ENCODE measurements around the gene CYP4F11. TPM values are rescaled to one million over a fixed set of nuclear protein-coding genes. Genes with fewer than 3 reads are reported as not detected.

Gene CYP4F11
- total and polyA plus RNA-seq, 2 donors (not counting 3 experiments of a cell fraction or from before 2014, with no cell fraction given): not detected

GRCh38 chr19:15894359-15894758 lies 40.0 kb downstream of the CYP4F11 start:
- dilution Hi-C loops (cut with MboI; ENCODE audit: extremely low pct_ligation_motif_present, low sequenced_read_pairs) (no loop called here), intact Hi-C loops (cut with micrococcal nuclease) (no loop called here)
- POLR2A ChIA-PET: no interaction called here
- H2AFZ ChIP-seq (ENCODE audit: low read depth, low read length): no peak overlapping the region
- CTCF ChIA-PET: no interaction called here
- no peaks in the 10 kb centered on the region for H3K79me2 ChIP-seq (ENCODE audit: control insufficient read depth, insufficient read depth, low read length)
- no peak overlapping the region for H3K27ac ChIP-seq (ENCODE audit: insufficient read depth, low read depth, low read length)
- H3K9ac ChIP-seq (replicated peaks; ENCODE audit: extremely low read depth, insufficient read depth, low read length): no peak overlapping the region
- BruUV-seq (replicated peaks): no TSS peak
- H3K36me3 ChIP-seq (ENCODE audit: control insufficient read depth in 2 of 2, extremely low read depth in 1 of 2, insufficient read depth in 2 of 2, low read length in 2 of 2): no peaks in the 10 kb centered on the region
- no peaks in the 10 kb centered on the region for H3K4me1 ChIP-seq (ENCODE audit: control insufficient read depth, extremely low read depth, insufficient read depth, low read length)
- no peaks in the 10 kb centered on the region for H3K9me1 ChIP-seq (replicated peaks; ENCODE audit: control insufficient read depth, extremely low read depth, insufficient read depth, low read length)
- DNase-seq (ENCODE audit: low read depth, low spot score): no peak
- H3K9me3 ChIP-seq (replicated peaks; ENCODE audit: control insufficient read depth, insufficient read depth, low read length): no peaks in the 10 kb centered on the region
- no peaks in the 10 kb centered on the region for H3K27me3 ChIP-seq (ENCODE audit: control insufficient read depth in 2 of 2, insufficient read depth in 2 of 2, low read length in 2 of 2)
- TF ChIP-seq CTCF (IDR thresholded peaks at IDR 0.05; ENCODE audit: extremely low read depth in 1 of 2, insufficient read depth in 1 of 2, low read depth in 1 of 2, low read length in 2 of 2) (no peak), EZH2 (IDR thresholded peaks at IDR 0.05; ENCODE audit: borderline replicate concordance, low read depth, low read length, severe bottlenecking) (no peak), MAX (IDR thresholded peaks at IDR 0.05; ENCODE audit: insufficient read depth, insufficient read length) (no peak), MYC (IDR thresholded peaks at IDR 0.05; ENCODE audit: low read depth, low read length) (no peak), FOS (IDR thresholded peaks at IDR 0.05; ENCODE audit: borderline replicate concordance, insufficient read depth, low read length) (no peak), GATA2 (IDR thresholded peaks at IDR 0.05; ENCODE audit: insufficient read depth, insufficient read length, low read depth, low read length) (no peak), POLR2A (IDR thresholded peaks at IDR 0.05; ENCODE audit: low read depth, low read length) (no peak), JUN (IDR thresholded peaks at IDR 0.05; ENCODE audit: borderline replicate concordance, insufficient read depth, insufficient read length, low read depth) (no peak), POLR2AphosphoS5 (IDR thresholded peaks at IDR 0.05; ENCODE audit: insufficient read depth, low read depth, low read length) (no peak)
- H3K4me2 ChIP-seq (ENCODE audit: insufficient read depth, low read length): no peak overlapping the region
- no peak overlapping the region for H3K4me3 ChIP-seq (replicated peaks in 1 of 3; ENCODE audit: insufficient read depth in 1 of 3, low read depth in 1 of 3, low read length in 3 of 3)
- FAIRE-seq: no peak
- no peaks in the 10 kb centered on the region for H4K20me1 ChIP-seq (replicated peaks; ENCODE audit: control insufficient read depth, extremely low read depth, insufficient read depth, low read length)

Measured in endothelial cell of umbilical vein (primary cell).